Glutamatergic neuron (in vitro differentiated cells): ENCODE measurements around the gene ZMIZ1. TPM values are rescaled to one million over a fixed set of nuclear protein-coding genes. Genes with fewer than 3 reads are reported as not detected.

ENCODE experiments used
- DNase-seq: peaks from one replicate; pipeline ENCODE4 v3.0.0; 2022
- H3K27ac Mint-ChIP-seq: one replicate; pipeline ENCODE4 v1.8.0; 2020; ENCODE audit warnings: mild to moderate bottlenecking, mixed read lengths, inconsistent platforms; ENCODE audit not compliant: unreplicated experiment
- H3K27me3 Mint-ChIP-seq: one replicate; pipeline ENCODE4 v1.8.0; 2020; ENCODE audit warnings: mild to moderate bottlenecking, moderate library complexity, mixed read lengths, inconsistent platforms; ENCODE audit not compliant: unreplicated experiment
- H3K36me3 Mint-ChIP-seq: one replicate; pipeline ENCODE4 v1.8.0; 2020; ENCODE audit warnings: mild to moderate bottlenecking, mixed read lengths, inconsistent platforms; ENCODE audit not compliant: unreplicated experiment
- H3K4me1 Mint-ChIP-seq: one replicate; pipeline ENCODE4 v1.8.0; 2020; ENCODE audit warnings: mild to moderate bottlenecking, low read depth, mixed read lengths, inconsistent platforms; ENCODE audit not compliant: unreplicated experiment
- H3K4me3 Mint-ChIP-seq: one replicate; pipeline ENCODE4 v1.8.0; 2020; ENCODE audit warnings: mild to moderate bottlenecking, mixed read lengths, inconsistent platforms; ENCODE audit not compliant: unreplicated experiment
- H3K9me3 Mint-ChIP-seq: one replicate; pipeline ENCODE4 v1.8.0; 2020; ENCODE audit warnings: mild to moderate bottlenecking, moderate library complexity, mixed read lengths, inconsistent platforms; ENCODE audit not compliant: unreplicated experiment
- CTCF ChIP-seq: fragments of 200-600 bp; sonication (generic); IDR thresholded peaks from one replicate; pipeline ENCODE4 v1.5.0; 2021; ENCODE audit not compliant: partially characterized antibody, unreplicated experiment
- total RNA-seq: library from RNA; stranded (reverse); fragmentation: NEBNext Ultra II Directional; extraction: Animal tissue kit (Norgen Biotek cat#: 25700); gene quantifications from one replicate; pipeline ENCODE4 v1.2.1, GENCODE V29; 2021; ENCODE audit not compliant: unreplicated experiment

ZMIZ1 gene
- total RNA-seq, 1 donor from 2014 or later: 230 TPM

GRCh38 chr10:79057481-79058275 is 11.1 kb upstream of the ZMIZ1 start:
- Mint-ChIP-seq H3K27me3 (no peaks in the 10 kb centered on the region), H3K27ac (no peak overlapping the region), H3K36me3 (no peaks in the 10 kb centered on the region), H3K4me1 (peaks cover 4% of the 10 kb centered on the region), H3K9me3 (peaks cover 3% of the 10 kb centered on the region), H3K4me3 (no peak overlapping the region)
- TF ChIP-seq CTCF: no peak
- peak; percentile 4 for DNase-seq

- Mint-ChIP-seq H3K4me1 (peaks cover 4% of the 10 kb centered on the region), H3K27ac (peak overlapping the region; percentile 11), H3K36me3 (no peaks in the 10 kb centered on the region), H3K27me3 (no peaks in the 10 kb centered on the region), H3K9me3 (peaks cover 6% of the 10 kb centered on the region), H3K4me3 (no peak overlapping the region)
- no peak for TF ChIP-seq CTCF
- DNase-seq: peak; percentile 2
Measured at GRCh38 chr10:79058899-79059841, 9.6 kb upstream of the ZMIZ1 start.

- Mint-ChIP-seq H3K9me3 (peaks cover 6% of the 10 kb centered on the region), H3K4me1 (peaks cover 4% of the 10 kb centered on the region), H3K27ac (no peak overlapping the region), H3K4me3 (no peak overlapping the region), H3K36me3 (no peaks in the 10 kb centered on the region), H3K27me3 (no peaks in the 10 kb centered on the region)
- no peak for TF ChIP-seq CTCF
- peak; percentile 4 for DNase-seq
Measured at GRCh38 chr10:79059859-79060379, 8.8 kb upstream of the ZMIZ1 start.

GRCh38 chr10:79060641-79061255 is 8.0 kb upstream of the ZMIZ1 start:
- Mint-ChIP-seq H3K36me3 (no peaks in the 10 kb centered on the region), H3K27me3 (no peaks in the 10 kb centered on the region), H3K4me3 (no peak overlapping the region), H3K9me3 (peaks cover 6% of the 10 kb centered on the region), H3K27ac (no peak overlapping the region), H3K4me1 (peaks cover 5% of the 10 kb centered on the region)
- TF ChIP-seq CTCF: no peak
- peak; percentile 1 for DNase-seq
